MM.1S (cell line): ENCODE data around the gene TCF20.

Experiments
- DNase-seq: peaks from one replicate; pipeline ENCODE4 v3.0.0-alpha.2; 2015
- H2AFZ ChIP-seq: fragments of 300-600 bp; sonication (generic); 2 replicates; pipeline ENCODE4 v1.6.0; 2016; ENCODE audit warnings: antibody characterized with exemption, low read length
- H3F3A ChIP-seq: fragments of 300-600 bp; sonication (generic); 2 replicates; pipeline ENCODE4 v1.6.1; 2016; ENCODE audit warnings: mild to moderate bottlenecking, antibody characterized with exemption, low read length, moderate library complexity, mixed read lengths; ENCODE audit not compliant: insufficient read depth
- H3K27ac ChIP-seq: fragments of 300-600 bp; sonication (generic); 2 replicates; pipeline ENCODE4 v1.5.1; 2016; ENCODE audit warnings: mild to moderate bottlenecking, low read length
- H3K27me3 ChIP-seq: fragments of 300-600 bp; sonication (generic); replicated peaks from 2 replicates; pipeline ENCODE4 v1.6.0; 2016; ENCODE audit warnings: low read length; ENCODE audit not compliant: insufficient read depth
- H3K36me3 ChIP-seq: fragments of 300-600 bp; sonication (generic); replicated peaks from 2 replicates; pipeline ENCODE4 v1.6.1; 2016; ENCODE audit warnings: mild to moderate bottlenecking, low read length, mixed read lengths; ENCODE audit not compliant: insufficient read depth
- H3K4me1 ChIP-seq: fragments of 300-600 bp; sonication (generic); 2 replicates; pipeline ENCODE4 v1.6.1; 2016; ENCODE audit warnings: low read length, mixed read lengths
- H3K4me2 ChIP-seq: fragments of 300-600 bp; sonication (generic); 2 replicates; pipeline ENCODE4 v1.6.0; 2016; ENCODE audit warnings: low read depth, low read length
- H3K4me3 ChIP-seq: fragments of 300-600 bp; sonication (generic); 2 replicates; pipeline ENCODE4 v1.5.1; 2016; ENCODE audit warnings: low read length, mixed read lengths
- H3K79me2 ChIP-seq: fragments of 300-600 bp; sonication (generic); 2 replicates; pipeline ENCODE4 v1.6.1; 2016; ENCODE audit warnings: mixed run types, low read length, mixed read lengths
- H3K9ac ChIP-seq: fragments of 300-600 bp; sonication (generic); 2 replicates; pipeline ENCODE4 v1.6.1; 2016; ENCODE audit warnings: low read length, mixed read lengths
- H3K9me2 ChIP-seq: fragments of 300-600 bp; sonication (generic); replicated peaks from 2 replicates; pipeline ENCODE4 v1.6.1; 2016; ENCODE audit warnings: mild to moderate bottlenecking, low read length, mixed read lengths; ENCODE audit not compliant: insufficient read depth
- H3K9me3 ChIP-seq: fragments of 300-600 bp; sonication (generic); replicated peaks from 2 replicates; pipeline ENCODE4 v1.6.1; 2016; ENCODE audit warnings: mild to moderate bottlenecking, low read length, mixed read lengths; ENCODE audit not compliant: insufficient read depth
- H4K20me1 ChIP-seq: fragments of 300-600 bp; sonication (generic); 2 replicates; pipeline ENCODE4 v1.6.1; 2016; ENCODE audit warnings: mild to moderate bottlenecking, low read length, moderate library complexity, mixed read lengths; ENCODE audit not compliant: insufficient read depth
- CTCF ChIP-seq: fragments of 300-600 bp; sonication (generic); IDR thresholded peaks from 2 replicates; pipeline ENCODE4 v1.5.1; 2016; ENCODE audit warnings: antibody characterized with exemption, low read length, mixed read lengths
- EZH2 ChIP-seq: fragments of 300-600 bp; sonication (generic); optimal IDR thresholded peaks from 2 replicates; pipeline ENCODE3; 2017; ENCODE audit warnings: low read depth, mild to moderate bottlenecking, antibody characterized with exemption, low read length, mixed read lengths
- EZH2phosphoT487 ChIP-seq: fragments of 300-600 bp; sonication (generic); IDR thresholded peaks from 2 replicates; pipeline ENCODE4 v1.6.1; 2018; ENCODE audit warnings: antibody characterized with exemption, low read length

The TCF20 gene

GRCh38 chr22:42271191-42271813 lies 849 bp upstream of the TCF20 start:
- Histone ChIP-seq H3K9ac (no peak overlapping the region), H3K27me3 (no peaks in the 10 kb centered on the region), H3K4me2 (peak overlapping the region; percentile 65; the same call in 1 of the 2 replicates), H3K79me2 (peaks cover 50% of the 10 kb centered on the region), H3K4me1 (peaks cover 12% of the 10 kb centered on the region; the same call in 1 of the 2 replicates), H3K4me3 (no peak overlapping the region), H3F3A (0 out of 2 replicates have a peak, but pooled peaks cover 11% of the 10 kb centered on the region), H3K36me3 (0 out of 2 replicates have a peak, but pooled peaks cover 1% of the 10 kb centered on the region), H4K20me1 (0 out of 2 replicates have a peak, but pooled peaks cover 3% of the 10 kb centered on the region), H2AFZ (peak overlapping the region; percentile 69), H3K9me3 (no peaks in the 10 kb centered on the region), H3K9me2 (no peaks in the 10 kb centered on the region), H3K27ac (no peak overlapping the region)
- TF ChIP-seq CTCF (no peak), EZH2 (no peak), EZH2phosphoT487 (no peak)
- no peak for DNase-seq

- peaks cover 12% of the 10 kb centered on the region; the same call in 1 of the 2 replicates for H3K4me1 ChIP-seq
- no peaks in the 10 kb centered on the region for H3K9me3 ChIP-seq
- 0 out of 2 replicates have a peak, but pooled peaks cover 11% of the 10 kb centered on the region for H3F3A ChIP-seq
- H3K4me3 ChIP-seq = peak overlapping the region; percentile 98
- H3K36me3 ChIP-seq = 0 out of 2 replicates have a peak, but pooled peaks cover 3% of the 10 kb centered on the region
- peaks cover 61% of the 10 kb centered on the region for H3K79me2 ChIP-seq
- H4K20me1 ChIP-seq = peaks cover 8% of the 10 kb centered on the region; the same call in 1 of the 2 replicates
- no peak for DNase-seq
- H3K9ac ChIP-seq = peak overlapping the region; percentile 95
- H3K9me2 ChIP-seq = no peaks in the 10 kb centered on the region
- peak overlapping the region; percentile 74 for H3K4me2 ChIP-seq
- no peaks in the 10 kb centered on the region for H3K27me3 ChIP-seq
- TF ChIP-seq EZH2 (no peak), EZH2phosphoT487 (no peak), CTCF (no peak)
- peak overlapping the region; percentile 76 for H2AFZ ChIP-seq
- peak overlapping the region; percentile 78; the same call in 1 of the 2 replicates for H3K27ac ChIP-seq
Observed at GRCh38 chr22:42270176-42270509, 310 bp downstream of the TCF20 start.

GRCh38 chr22:42269432-42270175 lies 849 bp downstream of the TCF20 start:
- H3K4me1 ChIP-seq = peaks cover 12% of the 10 kb centered on the region; the same call in 1 of the 2 replicates
- no peaks in the 10 kb centered on the region for H3K9me2 ChIP-seq
- H3K9ac ChIP-seq = peak overlapping the region; percentile 95
- no peaks in the 10 kb centered on the region for H3K9me3 ChIP-seq
- peak overlapping the region; percentile 74 for H3K4me2 ChIP-seq
- H3K36me3 ChIP-seq = 0 out of 2 replicates have a peak, but pooled peaks cover 3% of the 10 kb centered on the region
- H3K27ac ChIP-seq = peak overlapping the region; percentile 78; the same call in 1 of the 2 replicates
- H2AFZ ChIP-seq = peak overlapping the region; percentile 76
- peaks cover 67% of the 10 kb centered on the region for H3K79me2 ChIP-seq
- peak; percentile 76 for DNase-seq
- no peak for TF ChIP-seq EZH2phosphoT487
- no peak for TF ChIP-seq EZH2
- TF ChIP-seq CTCF = peak; percentile 19
- H3K4me3 ChIP-seq = peak overlapping the region; percentile 98
- peaks cover 13% of the 10 kb centered on the region; the same call in 1 of the 2 replicates for H4K20me1 ChIP-seq
- H3F3A ChIP-seq = 0 out of 2 replicates have a peak, but pooled peaks cover 11% of the 10 kb centered on the region
- no peaks in the 10 kb centered on the region for H3K27me3 ChIP-seq
